ENCODE results near the gene KDELR1. TPM values are rescaled to one million over a fixed set of nuclear protein-coding genes. Genes with fewer than 3 reads are reported as not detected.

KDELR1 gene
- polyA plus RNA-seq, 1 experiment: 273 TPM

DNA sequence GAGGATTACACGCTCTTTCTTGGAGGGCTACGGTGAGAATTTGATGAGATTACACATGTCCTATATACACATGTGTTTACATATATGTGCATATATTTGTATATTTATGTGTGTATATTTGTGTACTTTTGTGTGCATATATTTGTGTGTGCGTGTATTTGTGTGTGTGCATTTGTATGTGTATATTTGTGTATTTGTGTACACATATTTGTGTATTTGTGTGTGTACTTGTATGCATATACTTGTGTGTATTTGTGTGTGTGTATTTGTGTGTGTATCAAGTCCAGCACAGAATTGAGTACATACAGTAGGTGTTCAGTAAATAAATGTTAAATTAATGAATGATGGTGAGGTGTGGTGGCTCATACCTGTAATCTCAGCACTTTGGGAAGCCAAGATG is 29.4 kb downstream of the KDELR1 start:
- ChIA-PET POLR2A (no interaction called here), CTCF (no interaction called here)
- no peak overlapping the region for H3K4me3 ChIP-seq (ENCODE audit: low read depth, low read length)
- H3K36me3 ChIP-seq (ENCODE audit: control insufficient read depth, insufficient read depth, low read length): no peaks in the 10 kb centered on the region
- TF ChIP-seq, protein P1, sequence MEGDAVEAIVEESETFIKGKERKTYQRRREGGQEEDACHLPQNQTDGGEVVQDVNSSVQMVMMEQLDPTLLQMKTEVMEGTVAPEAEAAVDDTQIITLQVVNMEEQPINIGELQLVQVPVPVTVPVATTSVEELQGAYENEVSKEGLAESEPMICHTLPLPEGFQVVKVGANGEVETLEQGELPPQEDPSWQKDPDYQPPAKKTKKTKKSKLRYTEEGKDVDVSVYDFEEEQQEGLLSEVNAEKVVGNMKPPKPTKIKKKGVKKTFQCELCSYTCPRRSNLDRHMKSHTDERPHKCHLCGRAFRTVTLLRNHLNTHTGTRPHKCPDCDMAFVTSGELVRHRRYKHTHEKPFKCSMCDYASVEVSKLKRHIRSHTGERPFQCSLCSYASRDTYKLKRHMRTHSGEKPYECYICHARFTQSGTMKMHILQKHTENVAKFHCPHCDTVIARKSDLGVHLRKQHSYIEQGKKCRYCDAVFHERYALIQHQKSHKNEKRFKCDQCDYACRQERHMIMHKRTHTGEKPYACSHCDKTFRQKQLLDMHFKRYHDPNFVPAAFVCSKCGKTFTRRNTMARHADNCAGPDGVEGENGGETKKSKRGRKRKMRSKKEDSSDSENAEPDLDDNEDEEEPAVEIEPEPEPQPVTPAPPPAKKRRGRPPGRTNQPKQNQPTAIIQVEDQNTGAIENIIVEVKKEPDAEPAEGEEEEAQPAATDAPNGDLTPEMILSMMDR (IDR thresholded peaks at IDR 0.05; ENCODE audit: insufficient read depth, low read depth, low read length): no peak
- H3K27me3 ChIP-seq (ENCODE audit: control insufficient read depth, insufficient read depth, low read length): no peaks in the 10 kb centered on the region
- DNase-seq (ENCODE audit: low read depth): no peak

GRCh38 chr19:48359123-48359522 is 32.2 kb downstream of the KDELR1 start:
- ChIA-PET CTCF (interaction anchor here (1.4 kb wide), 1 partner anchor 25 kb away, joined by 3 read pairs; no protein-coding TSS in a partner anchor), POLR2A (no interaction called here)
- DNase-seq (ENCODE audit: low read depth): no peak
- Histone ChIP-seq H3K27me3 (ENCODE audit: control insufficient read depth, insufficient read depth, low read length) (no peaks in the 10 kb centered on the region), H3K4me3 (ENCODE audit: low read depth, low read length) (no peak overlapping the region), H3K36me3 (ENCODE audit: control insufficient read depth, insufficient read depth, low read length) (no peaks in the 10 kb centered on the region)
- TF ChIP-seq, protein P1 (IDR thresholded peaks at IDR 0.05; ENCODE audit: insufficient read depth, low read depth, low read length): no peak

DNA sequence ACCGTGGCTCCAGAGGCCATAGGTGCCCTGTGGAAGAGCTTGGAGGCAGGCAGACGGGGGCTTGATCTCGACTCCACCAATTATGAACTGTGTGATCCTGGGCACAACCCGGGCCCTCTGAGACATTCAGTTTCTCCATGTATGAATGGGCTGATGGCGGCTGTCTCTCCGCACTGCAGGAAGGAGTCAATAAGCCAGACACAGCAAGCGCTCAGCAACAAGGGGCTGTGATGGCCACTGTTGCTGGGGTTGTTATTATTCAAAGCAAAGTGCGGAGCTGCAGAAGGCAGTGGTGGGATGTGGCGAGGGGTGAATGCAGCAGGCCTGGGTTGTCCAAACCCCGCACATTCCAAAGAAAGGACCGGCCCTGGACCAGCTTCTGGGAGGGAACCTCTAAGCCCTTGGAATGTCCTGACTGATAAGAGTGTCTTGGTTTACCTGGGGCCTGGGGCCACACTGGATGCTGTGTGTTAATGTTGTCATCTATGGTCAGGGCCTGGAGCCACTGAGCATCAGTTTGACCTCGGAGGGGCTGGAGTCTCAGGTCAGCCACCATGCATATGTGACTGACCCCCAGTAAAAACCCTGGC is 35.9 kb downstream of the KDELR1 start:
- ChIA-PET POLR2A (no interaction called here), CTCF (no interaction called here)
- TF ChIP-seq, protein P1 (IDR thresholded peaks at IDR 0.05; ENCODE audit: insufficient read depth, low read depth, low read length): no peak
- Histone ChIP-seq H3K36me3 (ENCODE audit: control insufficient read depth, insufficient read depth, low read length) (no peaks in the 10 kb centered on the region), H3K4me3 (ENCODE audit: low read depth, low read length) (no peak overlapping the region), H3K27me3 (ENCODE audit: control insufficient read depth, insufficient read depth, low read length) (no peaks in the 10 kb centered on the region)
- no peak for DNase-seq (ENCODE audit: low read depth)

- DNase-seq (ENCODE audit: low read depth): no peak
- H3K27me3 ChIP-seq (ENCODE audit: control insufficient read depth, insufficient read depth, low read length): no peaks in the 10 kb centered on the region
- POLR2A ChIA-PET: no interaction called here
- no peaks in the 10 kb centered on the region for H3K36me3 ChIP-seq (ENCODE audit: control insufficient read depth, insufficient read depth, low read length)
- H3K4me3 ChIP-seq (ENCODE audit: low read depth, low read length): no peak overlapping the region
- CTCF ChIA-PET: interaction anchor here (0.6 to 1.2 kb wide), 2 partner anchors 21 to 201 kb away, joined by 4 read pairs; no protein-coding TSS in a partner anchor
- TF ChIP-seq, protein P1 (IDR thresholded peaks at IDR 0.05; ENCODE audit: insufficient read depth, low read depth, low read length): no peak
Measured at GRCh38 chr19:48354332-48354992, 36.9 kb downstream of the KDELR1 start.

GRCh38 chr19:48353677-48354076 is 37.7 kb downstream of the KDELR1 start:
- Histone ChIP-seq H3K27me3 (ENCODE audit: control insufficient read depth, insufficient read depth, low read length) (no peaks in the 10 kb centered on the region), H3K36me3 (ENCODE audit: control insufficient read depth, insufficient read depth, low read length) (no peaks in the 10 kb centered on the region), H3K4me3 (ENCODE audit: low read depth, low read length) (no peak overlapping the region)
- POLR2A ChIA-PET: no interaction called here
- CTCF ChIA-PET: interaction anchor here (1.2 kb wide), 1 partner anchor 20 kb away, joined by 4 read pairs; no protein-coding TSS in a partner anchor
- TF ChIP-seq, protein P1 (IDR thresholded peaks at IDR 0.05; ENCODE audit: insufficient read depth, low read depth, low read length): no peak
- DNase-seq (ENCODE audit: low read depth): no peak
